Measurements from ENCODE around the gene TSEN2.
A peak's percentile ranks its signal among the peaks of the same experiment; 100 is the strongest.
"Not testable (repeated sequence)": the region's sequence is repeated elsewhere in the genome, so short reads cannot be mapped to it uniquely, and the experiment has no call there.

Gene TSEN2

GRCh38 chr3:12452361-12453330 is 31.6 kb upstream of the TSEN2 start:
- no peak for DNase-seq

GRCh38 chr3:12454076-12454815 is 30.0 kb upstream of the TSEN2 start:
- DNase-seq = peak; percentile 27 to 70 (median 58)

GRCh38 chr3:12454816-12455121 is 29.5 kb upstream of the TSEN2 start:
- DNase-seq = no peak

GRCh38 chr3:12455740-12456139 is 28.5 kb upstream of the TSEN2 start:
- DNase-seq = no peak

- DNase-seq = no peak
Measured at GRCh38 chr3:12456441-12456840, 27.8 kb upstream of the TSEN2 start.

- not testable (repeated sequence) for DNase-seq
Measured at GRCh38 chr3:12457380-12457779, 26.9 kb upstream of the TSEN2 start.

GRCh38 chr3:12458901-12459300 is 25.4 kb upstream of the TSEN2 start:
- peak; percentile 84 to 89 (median 87) for DNase-seq

GRCh38 chr3:12460127-12460526 is 24.2 kb upstream of the TSEN2 start:
- DNase-seq = no peak

GRCh38 chr3:12461097-12461649 is 23.1 kb upstream of the TSEN2 start:
- DNase-seq = no peak

- peak in 2 of 3 donors; percentile 26 to 34 for DNase-seq
Measured at GRCh38 chr3:12462159-12462947, 21.9 kb upstream of the TSEN2 start.

GRCh38 chr3:12463686-12464085 is 20.6 kb upstream of the TSEN2 start:
- no peak for DNase-seq

- no peak for DNase-seq
Measured at GRCh38 chr3:12464181-12464580, 20.1 kb upstream of the TSEN2 start.

GRCh38 chr3:12465151-12465835 is 19.0 kb upstream of the TSEN2 start:
- no peak for DNase-seq

GRCh38 chr3:12465836-12466225 is 18.4 kb upstream of the TSEN2 start:
- no peak for DNase-seq

- no peak for DNase-seq
Measured at GRCh38 chr3:12467746-12468145, 16.5 kb upstream of the TSEN2 start.

- DNase-seq = no peak
Measured at GRCh38 chr3:12468276-12468675, 16.0 kb upstream of the TSEN2 start.

GRCh38 chr3:12468757-12469156 is 15.5 kb upstream of the TSEN2 start:
- no peak for DNase-seq

- not testable (repeated sequence) for DNase-seq
Measured at GRCh38 chr3:12469222-12469621, 15.1 kb upstream of the TSEN2 start.

GRCh38 chr3:12470111-12470510 is 14.2 kb upstream of the TSEN2 start:
- no peak for DNase-seq

GRCh38 chr3:12470680-12471079 is 13.6 kb upstream of the TSEN2 start:
- DNase-seq = no peak

- peak; percentile 46 to 66 (median 53) for DNase-seq
Measured at GRCh38 chr3:12471241-12471640, 13.0 kb upstream of the TSEN2 start.

- DNase-seq = no peak
Measured at GRCh38 chr3:12472000-12472610, 12.2 kb upstream of the TSEN2 start.
